Smooth muscle cell (in vitro differentiated cells): ENCODE measurements around the gene CPEB3. TPM values are rescaled to one million over a fixed set of nuclear protein-coding genes. Genes with fewer than 3 reads are reported as not detected.

Source experiments
- DNase-seq: peaks from one replicate; lab custom pipeline; 2025; ENCODE audit not compliant: unreplicated experiment; lab: John Stamatoyannopoulos, UW
- H2AFZ ChIP-seq: fragments of 200-600 bp; sonication (generic); 2 replicates; pipeline ENCODE4 v1.6.0; 2016; ENCODE audit warnings: antibody characterized with exemption, low read depth, mild to moderate bottlenecking
- H3F3A ChIP-seq: fragments of 200-600 bp; sonication (generic); 2 replicates; pipeline ENCODE4 v1.6.0; 2017; ENCODE audit warnings: antibody characterized with exemption, low read depth
- H3K27ac ChIP-seq: fragments of 200-600 bp; sonication (generic); 2 replicates; pipeline ENCODE4 v1.5.1; 2016; ENCODE audit warnings: low read depth, mild to moderate bottlenecking
- H3K27me3 ChIP-seq: fragments of 200-600 bp; sonication (generic); 2 replicates; pipeline ENCODE4 v1.6.1; 2016; ENCODE audit warnings: low read depth, mild to moderate bottlenecking
- H3K36me3 ChIP-seq: fragments of 200-600 bp; sonication (generic); 2 replicates; pipeline ENCODE4 v1.5.1; 2016; ENCODE audit warnings: low read depth
- H3K4me1 ChIP-seq: fragments of 200-600 bp; sonication (generic); 2 replicates; pipeline ENCODE4 v1.5.1; 2016; ENCODE audit warnings: low read depth
- H3K4me2 ChIP-seq: fragments of 200-600 bp; sonication (generic); 2 replicates; pipeline ENCODE4 v1.6.0; 2016; ENCODE audit warnings: mild to moderate bottlenecking
- H3K4me3 ChIP-seq: fragments of 200-600 bp; sonication (generic); 2 replicates; pipeline ENCODE4 v1.5.1; 2016; ENCODE audit warnings: mild to moderate bottlenecking
- H3K79me2 ChIP-seq: fragments of 200-600 bp; sonication (generic); 2 replicates; pipeline ENCODE4 v1.6.0; 2016; ENCODE audit warnings: low read depth, mild to moderate bottlenecking
- H3K9ac ChIP-seq: fragments of 200-600 bp; sonication (generic); 2 replicates; pipeline ENCODE4 v1.6.0; 2016; ENCODE audit warnings: low read depth
- H3K9me3 ChIP-seq: fragments of 200-600 bp; sonication (generic); replicated peaks from 2 replicates; pipeline ENCODE4 v1.5.1; 2016; ENCODE audit warnings: low read depth
- H4K20me1 ChIP-seq: fragments of 200-600 bp; sonication (generic); 2 replicates; pipeline ENCODE4 v1.6.0; 2016; ENCODE audit warnings: low read depth
- WGBS: methylation state at CpG from one replicate; pipeline ENCODE4 v1.1.7; 2016; ENCODE audit warnings: low lambda C conversion rate; 5-methylcytosine and 5-hydroxymethylcytosine counted together
- polyA plus RNA-seq: library from polyadenylated mRNA; unstranded; fragments of >200 nt; fragmentation: Nextera tagmentation; extraction: Ambion mirVana; gene quantifications from 2 replicates; pipeline ENCODE4 v1.2.1, GENCODE V29; 2016
- total RNA-seq: library from RNA; depleted of rRNA; stranded (reverse); fragments of >200 nt; gene quantifications from 2 replicates; pipeline ENCODE4 v1.2.3, GENCODE V29; 2014
- TF ChIP-seq, protein P1 (sequence below): fragments of 200-600 bp; sonication (generic); IDR thresholded peaks from 2 replicates; pipeline ENCODE4 v1.5.1; 2017; ENCODE audit warnings: borderline replicate concordance, mild to moderate bottlenecking, antibody characterized with exemption; ENCODE audit not compliant: insufficient read depth, poor library complexity, severe bottlenecking

CPEB3 gene
- total and polyA plus RNA-seq, 2 experiments from 2014 or later = 0.67 to 1.1 TPM

DNA sequence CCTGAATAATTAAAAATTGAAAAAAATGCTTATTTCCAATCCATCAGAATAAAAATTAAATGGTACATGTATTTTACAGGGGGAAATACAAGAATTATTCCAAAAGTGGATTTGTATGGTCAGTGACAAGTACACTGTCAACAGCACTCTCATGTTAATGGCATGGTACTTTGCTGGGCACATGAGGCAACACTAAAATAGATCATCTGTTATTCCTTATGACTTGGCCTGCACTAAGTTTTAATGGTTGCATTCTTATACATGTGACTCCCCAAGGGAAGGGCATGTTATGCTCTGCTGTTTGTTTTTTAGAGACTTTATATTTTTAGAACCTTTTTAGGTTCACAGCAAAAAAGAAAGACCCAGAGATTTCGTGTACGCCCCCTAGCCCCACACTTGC lies 128.3 kb downstream of the CPEB3 start:
- Histone ChIP-seq H3K36me3 (peaks cover 6% of the 10 kb centered on the region), H3K9ac (no peak overlapping the region), H4K20me1 (no peaks in the 10 kb centered on the region), H3K4me3 (no peak overlapping the region), H3F3A (no peaks in the 10 kb centered on the region), H3K27ac (no peak overlapping the region), H3K4me1 (peaks cover under 1% of the 10 kb centered on the region), H2AFZ (no peak overlapping the region), H3K4me2 (no peak overlapping the region), H3K27me3 (no peaks in the 10 kb centered on the region), H3K79me2 (no peaks in the 10 kb centered on the region), H3K9me3 (no peaks in the 10 kb centered on the region)
- 86% methylated on average over 2 of the region's 2 CpGs for WGBS
- TF ChIP-seq, protein P1, sequence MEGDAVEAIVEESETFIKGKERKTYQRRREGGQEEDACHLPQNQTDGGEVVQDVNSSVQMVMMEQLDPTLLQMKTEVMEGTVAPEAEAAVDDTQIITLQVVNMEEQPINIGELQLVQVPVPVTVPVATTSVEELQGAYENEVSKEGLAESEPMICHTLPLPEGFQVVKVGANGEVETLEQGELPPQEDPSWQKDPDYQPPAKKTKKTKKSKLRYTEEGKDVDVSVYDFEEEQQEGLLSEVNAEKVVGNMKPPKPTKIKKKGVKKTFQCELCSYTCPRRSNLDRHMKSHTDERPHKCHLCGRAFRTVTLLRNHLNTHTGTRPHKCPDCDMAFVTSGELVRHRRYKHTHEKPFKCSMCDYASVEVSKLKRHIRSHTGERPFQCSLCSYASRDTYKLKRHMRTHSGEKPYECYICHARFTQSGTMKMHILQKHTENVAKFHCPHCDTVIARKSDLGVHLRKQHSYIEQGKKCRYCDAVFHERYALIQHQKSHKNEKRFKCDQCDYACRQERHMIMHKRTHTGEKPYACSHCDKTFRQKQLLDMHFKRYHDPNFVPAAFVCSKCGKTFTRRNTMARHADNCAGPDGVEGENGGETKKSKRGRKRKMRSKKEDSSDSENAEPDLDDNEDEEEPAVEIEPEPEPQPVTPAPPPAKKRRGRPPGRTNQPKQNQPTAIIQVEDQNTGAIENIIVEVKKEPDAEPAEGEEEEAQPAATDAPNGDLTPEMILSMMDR = no peak
- DNase-seq = no peak

DNA sequence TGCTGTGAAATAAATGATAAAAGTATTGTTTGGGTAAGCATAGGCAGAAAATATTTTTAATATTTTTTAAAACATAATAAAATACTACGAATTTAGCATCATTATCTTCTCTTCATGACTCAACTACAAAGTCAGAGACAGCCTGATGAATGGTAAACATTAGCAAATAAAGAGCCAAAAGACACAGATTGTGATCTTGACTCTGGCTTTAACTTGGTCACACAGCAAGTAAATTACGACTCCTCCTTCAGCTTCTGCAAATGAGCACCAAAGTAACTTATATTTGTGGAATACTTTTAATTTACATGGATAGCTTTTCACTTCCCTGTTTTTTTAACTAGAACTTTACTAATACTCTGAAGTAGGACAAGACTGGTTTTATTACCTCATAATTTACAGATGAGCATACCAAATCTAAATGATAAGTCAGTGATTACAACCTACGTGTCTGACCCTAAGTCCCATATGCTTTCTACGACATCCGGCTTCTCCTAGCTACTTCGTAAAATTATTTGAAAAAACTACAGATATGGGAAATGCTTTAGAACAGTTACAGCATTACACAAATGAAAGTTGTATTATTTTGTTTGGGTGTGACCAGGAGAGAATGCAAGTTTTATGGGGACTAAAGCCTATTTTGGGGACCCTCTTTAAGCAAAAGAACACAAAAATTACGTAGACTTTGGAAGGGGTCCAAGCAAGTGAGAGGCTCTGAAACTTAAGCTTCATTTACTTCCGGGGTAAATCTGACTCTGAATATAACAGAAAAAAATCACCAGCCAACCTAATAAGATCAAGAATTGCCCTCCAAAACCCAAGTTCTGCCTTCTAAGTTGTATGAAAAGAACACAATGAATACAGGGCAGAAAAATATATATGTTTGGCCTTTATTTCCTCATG lies 133.8 kb downstream of the CPEB3 start:
- H3F3A ChIP-seq = no peaks in the 10 kb centered on the region
- H3K9ac ChIP-seq = no peak overlapping the region
- H4K20me1 ChIP-seq = no peaks in the 10 kb centered on the region
- peak overlapping the region; percentile 54 for H3K27ac ChIP-seq
- TF ChIP-seq, protein P1 = no peak
- H3K79me2 ChIP-seq = no peaks in the 10 kb centered on the region
- no peaks in the 10 kb centered on the region for H3K27me3 ChIP-seq
- H3K4me2 ChIP-seq = peak overlapping the region; percentile 47
- H3K9me3 ChIP-seq = no peaks in the 10 kb centered on the region
- no peaks in the 10 kb centered on the region for H3K36me3 ChIP-seq
- DNase-seq = no peak
- WGBS = 37% methylated on average over 8 of the region's 8 CpGs
- peaks cover 5% of the 10 kb centered on the region for H3K4me1 ChIP-seq
- no peak overlapping the region for H3K4me3 ChIP-seq
- H2AFZ ChIP-seq = peak overlapping the region; percentile 50

DNA sequence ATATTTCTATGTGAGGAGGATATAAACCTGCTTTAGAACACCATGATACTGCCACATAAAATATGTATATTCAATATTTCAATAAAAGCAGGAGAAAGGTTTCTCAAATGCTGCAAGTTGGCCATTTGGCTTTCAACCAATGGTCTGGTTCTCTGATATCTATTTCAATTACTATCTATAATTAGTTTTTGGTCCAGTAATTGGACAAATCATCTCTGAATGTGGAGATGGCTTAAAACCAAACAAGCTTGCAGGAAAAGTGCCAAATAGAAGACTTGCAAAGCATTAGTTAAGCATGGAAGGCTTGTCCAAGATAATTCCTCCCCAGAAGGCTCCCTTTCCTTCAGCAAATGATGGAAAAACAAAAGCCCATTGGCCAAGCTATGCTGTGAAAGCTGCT lies 140.1 kb downstream of the CPEB3 start:
- Histone ChIP-seq H4K20me1 (no peaks in the 10 kb centered on the region), H3K4me3 (no peak overlapping the region), H3K27me3 (no peaks in the 10 kb centered on the region), H3K27ac (no peak overlapping the region), H3K9ac (no peak overlapping the region), H3K36me3 (no peaks in the 10 kb centered on the region), H3K4me2 (no peak overlapping the region), H3K79me2 (no peaks in the 10 kb centered on the region), H3K4me1 (no peaks in the 10 kb centered on the region), H3F3A (no peaks in the 10 kb centered on the region), H2AFZ (no peak overlapping the region), H3K9me3 (no peaks in the 10 kb centered on the region)
- TF ChIP-seq, protein P1 = no peak
- DNase-seq = no peak

DNA sequence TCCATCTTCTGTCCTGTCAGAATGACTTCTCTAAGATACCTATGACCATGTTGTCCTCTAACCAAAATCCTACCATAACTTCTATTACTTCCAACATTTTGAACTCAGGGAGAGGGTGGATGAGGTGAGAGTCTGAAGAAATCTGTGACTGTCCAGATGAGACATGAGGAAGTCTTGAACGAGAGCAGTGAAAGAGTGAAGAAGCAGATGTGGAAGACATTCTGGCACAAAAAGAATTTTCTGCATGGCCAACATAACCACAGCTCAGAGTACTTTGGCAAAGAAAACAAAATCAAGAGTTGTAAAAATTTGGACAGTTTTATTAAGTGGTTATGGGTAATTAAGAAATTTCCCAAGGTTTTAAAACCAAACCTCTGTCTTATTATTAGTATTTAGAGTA lies 141.6 kb downstream of the CPEB3 start:
- H3K27me3 ChIP-seq = no peaks in the 10 kb centered on the region
- no peaks in the 10 kb centered on the region for H3K4me1 ChIP-seq
- no peak overlapping the region for H3K4me3 ChIP-seq
- no peaks in the 10 kb centered on the region for H3F3A ChIP-seq
- no peak overlapping the region for H3K9ac ChIP-seq
- H3K79me2 ChIP-seq = no peaks in the 10 kb centered on the region
- H4K20me1 ChIP-seq = no peaks in the 10 kb centered on the region
- no peaks in the 10 kb centered on the region for H3K36me3 ChIP-seq
- TF ChIP-seq, protein P1 = no peak
- no peak for DNase-seq
- no peak overlapping the region for H3K27ac ChIP-seq
- no peak overlapping the region for H2AFZ ChIP-seq
- no peak overlapping the region for H3K4me2 ChIP-seq
- H3K9me3 ChIP-seq = no peaks in the 10 kb centered on the region
- WGBS = 85% methylated on average over 1 of the region's 1 CpG
